Neutrophil (primary cell): Measurements from ENCODE around the gene JADE1.

ENCODE experiments used
- H3K27ac ChIP-seq: fragments of 200-600 bp; sonication (generic); 2 replicates; pipeline ENCODE4 v1.5.1; 2016; ENCODE audit warnings: mild to moderate bottlenecking, moderate library complexity
- H3K27me3 ChIP-seq: fragments of 200-600 bp; sonication (generic); 2 replicates; pipeline ENCODE4 v1.6.0; 2016; ENCODE audit warnings: mild to moderate bottlenecking
- H3K36me3 ChIP-seq: fragments of 200-600 bp; sonication (generic); 2 replicates; pipeline ENCODE4 v1.5.1; 2017
- H3K4me1 ChIP-seq, 2 experiments: fragments of 200-600 bp in 1 of 2; sonication (generic) in 1 of 2; 1 replicate in 1 of 2; 2 replicates in 1 of 2; pipeline versions ENCODE4 v1.5.1 to v1.6.1; 2013 to 2016; ENCODE audit warnings: low read depth in 1 of 2, low read length in 1 of 2, mild to moderate bottlenecking in 1 of 2, moderate library complexity in 1 of 2; ENCODE audit not compliant: control insufficient read depth in 1 of 2, insufficient read depth in 1 of 2
- H3K4me3 ChIP-seq, 2 experiments: fragments of 200-600 bp in 1 of 2; sonication (generic) in 1 of 2; 1 replicate in 1 of 2; 2 replicates in 1 of 2; pipeline ENCODE4 v1.5.1; 2013 to 2016; ENCODE audit warnings: low read depth in 1 of 2, low read length in 1 of 2, mild to moderate bottlenecking in 1 of 2, moderate library complexity in 1 of 2
- H3K9me3 ChIP-seq: fragments of 200-600 bp; sonication (generic); 2 replicates; pipeline ENCODE4 v1.5.1; 2016
- TF ChIP-seq, protein P1 (sequence below): fragments of 200-600 bp; sonication (generic); IDR thresholded peaks from 2 replicates; pipeline ENCODE4 v1.5.1; 2016; ENCODE audit warnings: antibody characterized with exemption

JADE1 gene

DNA sequence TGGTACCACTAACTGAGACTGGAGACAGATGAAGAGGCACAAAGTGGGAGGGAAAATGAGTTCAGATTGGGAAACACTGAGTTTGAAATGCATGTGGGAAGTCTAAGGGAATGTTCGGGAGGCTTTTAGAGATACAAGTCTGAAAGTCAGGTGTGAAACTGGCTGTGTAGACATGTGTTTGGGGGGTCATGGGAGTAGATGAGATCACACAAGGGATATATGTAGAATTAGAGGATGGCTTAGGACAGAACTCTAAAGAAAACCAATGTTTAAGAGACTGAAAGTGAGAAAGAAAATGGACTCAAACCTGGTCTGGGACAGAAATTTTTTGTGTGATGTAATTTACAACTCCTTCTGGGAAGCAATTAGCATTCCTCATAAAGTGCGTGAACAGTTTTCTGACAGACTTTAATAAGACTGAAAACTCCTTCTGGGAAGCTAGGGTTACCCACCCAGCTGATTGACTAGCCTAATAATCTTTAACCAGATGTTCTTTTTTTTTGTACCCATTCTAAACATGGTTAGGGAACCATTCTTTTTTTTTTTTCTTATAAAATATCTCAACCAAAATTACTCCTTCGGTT, 8.7 kb upstream of the JADE1 start:
- no peaks in the 10 kb centered on the region for H3K27me3 ChIP-seq
- no peaks in the 10 kb centered on the region for H3K9me3 ChIP-seq
- H3K27ac ChIP-seq, result no peak overlapping the region
- no peaks in the 10 kb centered on the region for H3K36me3 ChIP-seq
- TF ChIP-seq, protein P1, sequence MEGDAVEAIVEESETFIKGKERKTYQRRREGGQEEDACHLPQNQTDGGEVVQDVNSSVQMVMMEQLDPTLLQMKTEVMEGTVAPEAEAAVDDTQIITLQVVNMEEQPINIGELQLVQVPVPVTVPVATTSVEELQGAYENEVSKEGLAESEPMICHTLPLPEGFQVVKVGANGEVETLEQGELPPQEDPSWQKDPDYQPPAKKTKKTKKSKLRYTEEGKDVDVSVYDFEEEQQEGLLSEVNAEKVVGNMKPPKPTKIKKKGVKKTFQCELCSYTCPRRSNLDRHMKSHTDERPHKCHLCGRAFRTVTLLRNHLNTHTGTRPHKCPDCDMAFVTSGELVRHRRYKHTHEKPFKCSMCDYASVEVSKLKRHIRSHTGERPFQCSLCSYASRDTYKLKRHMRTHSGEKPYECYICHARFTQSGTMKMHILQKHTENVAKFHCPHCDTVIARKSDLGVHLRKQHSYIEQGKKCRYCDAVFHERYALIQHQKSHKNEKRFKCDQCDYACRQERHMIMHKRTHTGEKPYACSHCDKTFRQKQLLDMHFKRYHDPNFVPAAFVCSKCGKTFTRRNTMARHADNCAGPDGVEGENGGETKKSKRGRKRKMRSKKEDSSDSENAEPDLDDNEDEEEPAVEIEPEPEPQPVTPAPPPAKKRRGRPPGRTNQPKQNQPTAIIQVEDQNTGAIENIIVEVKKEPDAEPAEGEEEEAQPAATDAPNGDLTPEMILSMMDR, result no peak
- no peaks in the 10 kb centered on the region for H3K4me1 ChIP-seq
- no peak overlapping the region for H3K4me3 ChIP-seq

GRCh38 chr4:128802680-128803628, 6.5 kb upstream of the JADE1 start:
- no peak overlapping the region for H3K27ac ChIP-seq
- H3K4me3 ChIP-seq, result no peak overlapping the region
- H3K36me3 ChIP-seq, result no peaks in the 10 kb centered on the region
- no peaks in the 10 kb centered on the region for H3K27me3 ChIP-seq
- no peaks in the 10 kb centered on the region for H3K9me3 ChIP-seq
- no peaks in the 10 kb centered on the region for H3K4me1 ChIP-seq
- TF ChIP-seq, protein P1, result no peak

GRCh38 chr4:128803783-128804182, 5.7 kb upstream of the JADE1 start:
- Histone ChIP-seq H3K9me3 (no peaks in the 10 kb centered on the region), H3K4me1 (no peaks in the 10 kb centered on the region), H3K4me3 (no peak overlapping the region), H3K27me3 (no peaks in the 10 kb centered on the region), H3K27ac (no peak overlapping the region), H3K36me3 (no peaks in the 10 kb centered on the region)
- TF ChIP-seq, protein P1, result no peak

DNA sequence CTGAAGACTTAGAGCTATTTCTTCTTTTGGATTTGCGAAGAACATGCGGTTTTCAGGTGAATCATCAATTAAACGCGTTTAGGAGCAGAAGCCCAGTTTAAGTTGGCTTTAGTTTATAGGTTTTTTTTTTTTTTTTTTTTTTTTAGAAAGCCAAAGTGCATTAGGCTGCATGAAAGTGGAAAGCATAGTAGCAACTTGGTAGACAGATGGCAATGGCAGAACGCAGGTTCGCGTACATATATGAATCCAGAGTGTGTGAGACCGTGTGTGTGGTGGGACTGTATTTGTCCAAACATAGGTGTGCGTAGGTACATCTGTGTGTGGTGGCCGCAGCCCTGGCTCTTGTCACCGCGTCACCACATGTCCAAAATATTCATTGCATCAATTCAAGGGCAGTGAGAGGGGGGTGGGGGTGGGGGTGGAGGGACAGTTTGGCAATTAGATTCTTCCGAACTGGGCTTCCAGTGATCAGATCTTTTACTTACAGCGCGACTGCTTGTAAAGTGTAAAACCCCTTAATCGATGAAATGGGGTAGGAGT, 901 bp downstream of the JADE1 start:
- Histone ChIP-seq H3K27ac (peak overlapping the region; percentile 96), H3K36me3 (no peaks in the 10 kb centered on the region), H3K4me1 (peaks cover 27 to 29% of the 10 kb centered on the region in 2 experiments), H3K4me3 (peak overlapping the region; percentile 91 to 94), H3K9me3 (no peaks in the 10 kb centered on the region), H3K27me3 (no peaks in the 10 kb centered on the region)
- TF ChIP-seq, protein P1, result no peak

DNA sequence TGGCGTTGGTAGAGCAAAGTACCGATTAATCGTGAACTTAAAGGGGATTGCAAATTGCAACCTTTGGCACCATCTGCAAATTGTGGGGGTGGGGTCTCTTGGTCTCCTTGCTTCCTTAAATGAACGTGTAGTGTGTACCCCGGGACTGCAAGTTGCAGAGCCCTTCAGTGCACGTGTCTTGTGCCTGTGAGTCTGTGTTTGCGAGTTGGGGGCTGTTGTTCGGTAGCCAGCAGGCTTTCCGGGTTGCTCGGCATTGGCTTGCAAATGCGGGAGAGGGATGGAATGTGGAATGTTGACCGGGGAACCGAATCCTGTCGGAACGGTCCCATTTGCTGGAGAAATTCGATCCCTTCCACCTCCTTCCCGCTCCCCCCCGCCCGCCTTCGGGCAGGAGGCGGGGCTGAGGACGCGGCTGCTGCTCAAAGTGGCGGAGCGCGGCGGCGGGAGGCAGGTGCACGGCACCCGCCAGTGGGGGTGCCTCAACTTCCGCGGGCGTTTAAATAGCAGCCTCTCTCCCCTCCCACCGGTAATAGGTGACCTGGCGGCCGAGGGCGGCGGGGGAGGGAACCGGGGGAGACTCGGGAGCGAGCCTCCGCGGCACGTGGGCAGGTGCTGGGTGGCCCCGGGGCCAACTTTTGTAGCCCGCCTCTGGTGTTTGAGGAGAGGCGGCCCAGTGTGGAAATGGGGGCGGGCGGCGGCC, 1.5 kb downstream of the JADE1 start:
- H3K4me3 ChIP-seq, result peak overlapping the region; percentile 91 to 94
- no peaks in the 10 kb centered on the region for H3K27me3 ChIP-seq
- peak overlapping the region; percentile 96 for H3K27ac ChIP-seq
- TF ChIP-seq, protein P1, result peak; percentile 60
- H3K9me3 ChIP-seq, result no peaks in the 10 kb centered on the region
- H3K4me1 ChIP-seq, result peaks cover 27 to 29% of the 10 kb centered on the region in 2 experiments
- H3K36me3 ChIP-seq, result no peaks in the 10 kb centered on the region
